SK-N-SH (cell line): ENCODE measurements around the gene TXNRD1. TPM values are rescaled to one million over a fixed set of nuclear protein-coding genes. Genes with fewer than 3 reads are reported as not detected.

Experiments
- CTCF ChIA-PET: fragments of 300-600, 350-600 bp; formaldehyde crosslinking; extraction: SDS; loops from one replicate; lab custom pipeline; 2021; lab: Yijun Ruan, JAX
- POLR2A ChIA-PET: fragments of 350-600 bp; sonication (Branson Sonifier 250); formaldehyde crosslinking; extraction: SDS; loops from one replicate; lab custom pipeline; 2020; ENCODE audit warnings: antibody characterized with exemption, inconsistent platforms; lab: Yijun Ruan, JAX
- DNase-seq: peaks from one replicate; pipeline ENCODE4 v3.0.0; 2012
- H2AFZ ChIP-seq: fragments of 200-600 bp; sonication (generic); 2 replicates; pipeline ENCODE4 v1.8.1; 2016; ENCODE audit warnings: antibody characterized with exemption, mild to moderate bottlenecking, low read depth
- H3F3A ChIP-seq: fragments of 200-600 bp; sonication (generic); replicated peaks from 2 replicates; pipeline ENCODE3; 2016; ENCODE audit warnings: antibody characterized with exemption, mild to moderate bottlenecking; ENCODE audit not compliant: insufficient read depth
- H3K27ac ChIP-seq, 2 experiments: fragments of 200-500 bp in 1 of 2; fragments of 200-600 bp in 1 of 2; sonication (Bioruptor generic) in 1 of 2; sonication (generic), shearing (Covaris generic) in 1 of 2; 2 replicates each; pipeline versions ENCODE4 v1.5.1 to v1.6.1; 2014 to 2016; ENCODE audit warnings: low read depth in 2 of 2, inconsistent platforms in 1 of 2, low read length in 1 of 2, mild to moderate bottlenecking in 1 of 2, mixed read lengths in 1 of 2
- H3K27me3 ChIP-seq: fragments of 200-600 bp; sonication (generic), shearing (Covaris generic); 2 replicates; pipeline ENCODE4 v1.6.1; 2016; ENCODE audit warnings: mixed run types; ENCODE audit not compliant: insufficient read depth
- H3K36me3 ChIP-seq, 2 experiments: fragments of 200-500 bp in 1 of 2; fragments of 200-600 bp in 1 of 2; sonication (Bioruptor generic) in 1 of 2; sonication (generic) in 1 of 2; replicated peaks in 1 of 2; 2 replicates each; pipeline versions ENCODE3 to v1.5.1; 2014 to 2016; ENCODE audit warnings: low read length in 1 of 2, mild to moderate bottlenecking in 1 of 2; ENCODE audit not compliant: insufficient read depth in 2 of 2, control insufficient read depth in 1 of 2
- H3K4me1 ChIP-seq, 2 experiments: fragments of 200-500 bp in 1 of 2; fragments of 200-600 bp in 1 of 2; sonication (Bioruptor generic) in 1 of 2; sonication (generic), shearing (Covaris generic) in 1 of 2; 2 replicates each; pipeline versions ENCODE4 v1.5.1 to v1.6.1; 2014 to 2016; ENCODE audit warnings: low read depth in 1 of 2, low read length in 1 of 2, mixed run types in 1 of 2; ENCODE audit not compliant: insufficient read depth in 2 of 2, control insufficient read depth in 1 of 2
- H3K4me2 ChIP-seq: fragments of 200-600 bp; sonication (generic), shearing (Covaris generic); 2 replicates; pipeline ENCODE4 v1.6.1; 2017; ENCODE audit warnings: mixed run types
- H3K4me3 ChIP-seq, 2 experiments: fragments of 200-500 bp in 1 of 2; fragments of 200-600 bp in 1 of 2; sonication (Bioruptor generic) in 1 of 2; sonication (generic), shearing (Covaris generic) in 1 of 2; 2 replicates each; pipeline versions ENCODE4 v1.5.1 to v1.8.1; 2014 to 2016; ENCODE audit warnings: low read depth in 2 of 2, inconsistent platforms in 1 of 2, low read length in 1 of 2, mild to moderate bottlenecking in 1 of 2, mixed read lengths in 1 of 2, moderate library complexity in 1 of 2
- H3K79me2 ChIP-seq: fragments of 200-600 bp; sonication (generic); 2 replicates; pipeline ENCODE4 v1.8.1; 2017; ENCODE audit warnings: mild to moderate bottlenecking; ENCODE audit not compliant: insufficient read depth
- H3K9ac ChIP-seq: fragments of 200-600 bp; sonication (generic); 2 replicates; pipeline ENCODE4 v1.6.1; 2017; ENCODE audit warnings: mixed run types
- H3K9me2 ChIP-seq: fragments of 200-600 bp; sonication (generic); 2 replicates; pipeline ENCODE4 v1.6.1; 2017; ENCODE audit warnings: mixed run types
- H3K9me3 ChIP-seq: fragments of 200-600 bp; sonication (generic); 2 replicates; pipeline ENCODE4 v1.6.1; 2017; ENCODE audit warnings: mixed run types, mild to moderate bottlenecking, moderate library complexity
- H4K20me1 ChIP-seq: fragments of 200-600 bp; sonication (generic); 2 replicates; pipeline ENCODE4 v1.6.1; 2017; ENCODE audit warnings: mild to moderate bottlenecking, mixed run types; ENCODE audit not compliant: insufficient read depth
- CHD2 ChIP-seq: fragments of 150-350 bp; IDR thresholded peaks from 2 replicates; pipeline ENCODE4 v1.6.1; 2018; ENCODE audit warnings: low read length; ENCODE audit not compliant: partially characterized antibody
- CTCF ChIP-seq: fragments of 200-600 bp; sonication (generic); IDR thresholded peaks from 2 replicates; pipeline ENCODE4 v1.6.1; 2017; ENCODE audit warnings: antibody characterized with exemption, mild to moderate bottlenecking, moderate library complexity
- EP300 ChIP-seq, 2 experiments: IDR thresholded peaks; 2 replicates each; pipeline versions ENCODE4 v1.4.0 to v1.6.1; 2012; ENCODE audit warnings: borderline replicate concordance in 1 of 2, low read depth in 1 of 2, low read length in 1 of 2
- GABPA ChIP-seq: IDR thresholded peaks from 2 replicates; pipeline ENCODE4 v1.4.0; 2012; ENCODE audit warnings: low read depth, mild to moderate bottlenecking
- NRF1 ChIP-seq: IDR thresholded peaks from 2 replicates; pipeline ENCODE4 v1.6.1; 2012; ENCODE audit warnings: low read depth, mild to moderate bottlenecking, low read length
- POLR2AphosphoS5 ChIP-seq: IDR thresholded peaks from 2 replicates; pipeline ENCODE4 v1.6.1; 2012; ENCODE audit warnings: low read depth, low read length
- RAD21 ChIP-seq: IDR thresholded peaks from 2 replicates; pipeline ENCODE4 v1.6.1; 2012; ENCODE audit warnings: mild to moderate bottlenecking, low read length
- RCOR1 ChIP-seq: fragments of 150-350 bp; IDR thresholded peaks from 2 replicates; pipeline ENCODE4 v1.6.1; 2017; ENCODE audit warnings: antibody characterized with exemption, low read length
- REST ChIP-seq: IDR thresholded peaks from 2 replicates; pipeline ENCODE4 v1.6.1; 2012; ENCODE audit warnings: mild to moderate bottlenecking, low read depth, low read length, moderate library complexity
- SIN3A ChIP-seq: IDR thresholded peaks from 2 replicates; pipeline ENCODE4 v1.6.1; 2012; ENCODE audit warnings: low read depth, mild to moderate bottlenecking, low read length, moderate library complexity, borderline replicate concordance
- USF1 ChIP-seq: IDR thresholded peaks from 2 replicates; pipeline ENCODE4 v1.4.0; 2012; ENCODE audit warnings: low read depth, borderline replicate concordance
- YY1 ChIP-seq: IDR thresholded peaks from 2 replicates; pipeline ENCODE4 v1.4.0; 2012; ENCODE audit warnings: low read depth, mild to moderate bottlenecking
- WGBS: methylation state at CpG from one replicate; pipeline ENCODE4 v1.1.6; 2017; ENCODE audit warnings: low lambda C conversion rate; 5-methylcytosine and 5-hydroxymethylcytosine counted together
- polyA plus RNA-seq, 3 experiments: library from polyadenylated mRNA; depleted of rRNA; stranded (reverse); fragments of >200 nt; gene quantifications; 2 replicates each; pipeline ENCODE4 v1.2.3, GENCODE V29; 2012

Gene TXNRD1
- polyA plus RNA-seq, 1 of the 3 experiments (the other 2 are of a cell fraction) = 143 TPM

GRCh38 chr12:104303538-104304151 is 88.1 kb downstream of the TXNRD1 start, which contains the start of gene EID3:
Gene EID3 (plus strand): TSS chr12:104303739. CDS start chr12:104303935, 196 bp downstream.
- Histone ChIP-seq H3K4me1 (peaks cover 2 to 19% of the 10 kb centered on the region in 2 experiments; a peak in 3 of 4 replicates), H3K9me2 (no peaks in the 10 kb centered on the region), H3K79me2 (peaks cover 99% of the 10 kb centered on the region), H3K36me3 (peaks cover 33 to 70% of the 10 kb centered on the region in 2 experiments), H3K9ac (no peak within 1 kb of the TSS), H4K20me1 (peaks cover 90% of the 10 kb centered on the region), H3K4me3 (no peak within 1 kb of the TSS), H3K27ac (no peak within 1 kb of the TSS), H3F3A (peaks cover 11% of the 10 kb centered on the region), H2AFZ (no peak within 1 kb of the TSS), H3K9me3 (no peaks in the 10 kb centered on the region), H3K4me2 (peak within 1 kb of the TSS; percentile 46), H3K27me3 (no peaks in the 10 kb centered on the region)
- DNase-seq = peak; percentile 80
- CTCF ChIA-PET = interaction anchor here (1.2 to 1.9 kb wide), 3 partner anchors 10 to 78 kb away, joined by 4 to 6 read pairs (median 5); no protein-coding TSS in a partner anchor
- TF ChIP-seq SIN3A (no peak), REST (no peak), CTCF (no peak)
- whole genome bisulfite sequencing = 77% methylated on average over 55 of the region's 63 CpGs
- POLR2A ChIA-PET = no interaction called here

GRCh38 chr12:104304261-104305009 is 88.9 kb downstream of the TXNRD1 start:
- Histone ChIP-seq H3F3A (peaks cover 11% of the 10 kb centered on the region), H3K9me2 (no peaks in the 10 kb centered on the region), H3K36me3 (peaks cover 31 to 63% of the 10 kb centered on the region in 2 experiments), H3K4me2 (no peak overlapping the region), H3K27ac (no peak overlapping the region), H3K27me3 (no peaks in the 10 kb centered on the region), H3K9ac (no peak overlapping the region), H3K4me3 (no peak overlapping the region), H3K9me3 (no peaks in the 10 kb centered on the region), H2AFZ (no peak overlapping the region), H3K4me1 (peaks cover 2 to 19% of the 10 kb centered on the region in 2 experiments; a peak in 3 of 4 replicates), H4K20me1 (peaks cover 88% of the 10 kb centered on the region), H3K79me2 (peaks cover 99% of the 10 kb centered on the region)
- WGBS = 78% methylated on average over 10 of the region's 10 CpGs
- POLR2A ChIA-PET = no interaction called here
- DNase-seq = no peak
- CTCF ChIA-PET = interaction anchor here (1.2 to 1.9 kb wide), 3 partner anchors 9 to 77 kb away, joined by 4 to 6 read pairs (median 5); no protein-coding TSS in a partner anchor
- no peak for TF ChIP-seq GABPA
- no peak for TF ChIP-seq POLR2AphosphoS5
- TF ChIP-seq USF1 = no peak
- TF ChIP-seq CHD2 = no peak
- TF ChIP-seq RAD21 = no peak
- TF ChIP-seq RCOR1 = no peak
- no peak for TF ChIP-seq EP300 (IDR thresholded peaks at IDR 0.05; ENCODE audit: borderline replicate concordance in 1 of 2, low read depth in 1 of 2, low read length in 1 of 2)
- no peak for TF ChIP-seq NRF1
- TF ChIP-seq REST = no peak
- TF ChIP-seq YY1 = no peak
